ENCODE measurements around the gene SCN3B.

SCN3B gene

DNA sequence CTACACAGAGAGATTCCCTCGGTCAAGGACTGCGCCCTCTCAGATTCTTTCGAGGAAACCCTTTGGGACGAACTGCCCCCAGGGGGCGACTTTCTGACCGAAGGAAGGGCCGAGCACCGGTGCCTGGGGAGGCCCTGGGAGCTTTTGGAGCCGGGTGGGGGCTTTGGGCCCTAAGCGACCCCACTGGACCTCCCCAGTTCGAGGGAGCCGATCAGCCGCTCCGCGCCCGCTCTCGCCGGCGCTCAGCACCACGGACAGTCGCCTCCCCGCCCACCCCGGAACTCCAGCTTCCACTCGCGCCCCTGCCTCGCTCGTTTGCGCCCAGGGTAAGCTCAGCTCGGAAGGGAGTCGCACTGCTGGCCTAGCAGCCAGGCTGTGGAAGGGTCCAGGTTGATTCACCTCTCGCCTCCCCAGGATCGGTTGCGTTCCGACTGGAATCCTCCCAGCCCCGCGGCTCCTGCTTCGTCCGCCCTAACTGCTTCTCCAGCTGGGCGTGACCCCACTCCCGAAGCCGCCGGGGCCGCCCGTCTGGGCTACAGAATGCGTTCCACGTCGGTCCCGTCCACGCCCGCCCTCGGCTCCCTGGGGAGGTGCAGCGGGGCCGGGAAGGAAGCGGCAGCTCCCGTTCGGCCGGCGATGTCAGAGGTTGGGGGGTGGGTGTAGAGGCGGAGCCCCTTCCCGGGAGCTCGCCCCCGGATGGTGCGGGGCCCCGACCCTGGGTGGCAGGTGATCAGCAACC, 428 bp downstream of the SCN3B start:
- TF ChIP-seq, protein P1, sequence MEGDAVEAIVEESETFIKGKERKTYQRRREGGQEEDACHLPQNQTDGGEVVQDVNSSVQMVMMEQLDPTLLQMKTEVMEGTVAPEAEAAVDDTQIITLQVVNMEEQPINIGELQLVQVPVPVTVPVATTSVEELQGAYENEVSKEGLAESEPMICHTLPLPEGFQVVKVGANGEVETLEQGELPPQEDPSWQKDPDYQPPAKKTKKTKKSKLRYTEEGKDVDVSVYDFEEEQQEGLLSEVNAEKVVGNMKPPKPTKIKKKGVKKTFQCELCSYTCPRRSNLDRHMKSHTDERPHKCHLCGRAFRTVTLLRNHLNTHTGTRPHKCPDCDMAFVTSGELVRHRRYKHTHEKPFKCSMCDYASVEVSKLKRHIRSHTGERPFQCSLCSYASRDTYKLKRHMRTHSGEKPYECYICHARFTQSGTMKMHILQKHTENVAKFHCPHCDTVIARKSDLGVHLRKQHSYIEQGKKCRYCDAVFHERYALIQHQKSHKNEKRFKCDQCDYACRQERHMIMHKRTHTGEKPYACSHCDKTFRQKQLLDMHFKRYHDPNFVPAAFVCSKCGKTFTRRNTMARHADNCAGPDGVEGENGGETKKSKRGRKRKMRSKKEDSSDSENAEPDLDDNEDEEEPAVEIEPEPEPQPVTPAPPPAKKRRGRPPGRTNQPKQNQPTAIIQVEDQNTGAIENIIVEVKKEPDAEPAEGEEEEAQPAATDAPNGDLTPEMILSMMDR (conservative IDR thresholded peaks at IDR 0.05) = peak; percentile 10; the same call in 1 of the 2 replicates
- no peak for TF ChIP-seq ZFX (IDR thresholded peaks at IDR 0.05)
- H3K27ac ChIP-seq = no peak overlapping the region

DNA sequence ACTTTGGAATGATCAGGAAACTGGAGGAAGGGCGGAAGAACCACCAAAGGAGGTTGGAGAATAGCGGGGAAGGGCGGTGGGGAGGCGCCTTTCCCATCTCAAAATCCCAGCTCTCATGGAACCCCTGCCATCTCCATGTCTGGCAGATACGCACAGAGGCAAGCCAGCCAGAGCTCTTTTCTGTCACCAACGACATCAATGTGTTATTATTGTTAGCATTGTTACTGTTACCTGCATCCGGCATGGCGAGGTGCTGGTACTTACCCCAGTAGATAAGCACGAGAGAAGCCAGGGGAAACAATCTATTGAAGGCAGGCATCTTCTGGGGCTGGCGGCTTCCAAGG, 969 bp downstream of the SCN3B start:
- no peak overlapping the region for H3K27ac ChIP-seq

DNA sequence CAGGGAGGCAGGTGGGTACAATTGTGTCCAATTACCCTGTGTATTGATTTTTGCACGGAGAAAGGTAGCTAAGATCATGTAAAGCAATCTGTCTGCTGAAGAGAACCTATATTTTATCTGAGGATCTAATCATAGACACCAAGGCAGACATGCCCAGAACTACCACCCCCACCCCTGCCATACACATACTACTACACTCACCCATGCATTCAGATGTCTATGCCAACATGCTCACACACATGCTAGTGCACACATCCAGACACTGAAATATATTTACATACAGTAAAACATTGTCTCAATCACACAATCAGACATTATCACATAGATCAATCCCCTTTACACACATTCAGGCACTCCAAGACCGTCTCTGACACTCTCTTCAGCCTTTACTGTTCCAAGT, 1.8 kb downstream of the SCN3B start:
- no peak overlapping the region for H3K27ac ChIP-seq

More for the DNA sequence above, 969 bp downstream of the SCN3B start:
- TF ChIP-seq ZFX (IDR thresholded peaks at IDR 0.05) = no peak
- TF ChIP-seq, protein P1 (conservative IDR thresholded peaks at IDR 0.05) = no peak

DNA sequence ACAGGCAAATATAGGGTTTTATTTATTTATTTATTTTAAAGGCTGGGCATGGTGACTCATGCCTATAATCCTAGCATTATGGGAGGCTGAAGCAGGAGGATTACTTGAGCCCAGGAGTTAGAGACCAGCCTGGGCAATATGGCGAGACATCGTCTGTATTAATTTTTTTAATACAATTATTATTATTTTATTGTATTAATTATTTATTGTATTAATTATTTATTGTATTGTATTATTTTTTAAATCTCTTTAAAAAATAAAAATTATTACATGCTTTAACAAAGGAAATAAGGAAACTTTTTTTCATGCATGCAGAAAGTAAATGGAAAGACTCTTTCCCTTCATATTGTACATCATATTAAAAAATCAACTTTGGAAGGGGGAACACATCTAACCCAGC, 3.5 kb downstream of the SCN3B start:
- TF ChIP-seq, protein P1 (conservative IDR thresholded peaks at IDR 0.05) = no peak
- H3K27ac ChIP-seq = no peak overlapping the region

More for the DNA sequence above, 1.8 kb downstream of the SCN3B start:
- TF ChIP-seq, protein P1 (conservative IDR thresholded peaks at IDR 0.05) = no peak
- TF ChIP-seq ZFX (IDR thresholded peaks at IDR 0.05) = no peak

GRCh38 chr11:123645286-123645975, 9.0 kb downstream of the SCN3B start:
- H3K27ac ChIP-seq = no peak overlapping the region
- TF ChIP-seq ZFX (IDR thresholded peaks at IDR 0.05) = no peak
- TF ChIP-seq, protein P1 (conservative IDR thresholded peaks at IDR 0.05) = no peak

GRCh38 chr11:123642435-123642834, 12.0 kb downstream of the SCN3B start:
- TF ChIP-seq ZFX (IDR thresholded peaks at IDR 0.05) = no peak
- TF ChIP-seq, protein P1 (conservative IDR thresholded peaks at IDR 0.05) = no peak
- H3K27ac ChIP-seq = no peak overlapping the region

GRCh38 chr11:123641495-123641840, 13.0 kb downstream of the SCN3B start:
- H3K27ac ChIP-seq = no peak overlapping the region
- TF ChIP-seq, protein P1 (conservative IDR thresholded peaks at IDR 0.05) = no peak
- no peak for TF ChIP-seq ZFX (IDR thresholded peaks at IDR 0.05)

Measured in C4-2B (cell line).